Stomach (tissue), 4 donors: ENCODE results near the gene LTBP4.

Source experiments
- EP300 ChIP-seq: sonication (generic); formaldehyde crosslinking; IDR thresholded peaks from one replicate; pipeline ENCODE4 v1.6.1; 2017; ENCODE audit warnings: antibody characterized with exemption
- POLR2A ChIP-seq, 4 donors: fragments of 450-650 bp; IDR thresholded peaks; one replicate each; pipeline ENCODE4 v1.6.1; 2016; ENCODE audit warnings: antibody characterized with exemption in 4 of 4, control low read depth in 2 of 4, mild to moderate bottlenecking in 1 of 4, moderate library complexity in 1 of 4
- POLR2AphosphoS5 ChIP-seq, 3 donors: sonication (generic); formaldehyde crosslinking; IDR thresholded peaks; one replicate each; pipeline ENCODE4 v1.6.1; 2016; ENCODE audit warnings: antibody characterized with exemption in 3 of 3
- TF ChIP-seq, protein P1 (sequence below), 7 experiments: fragments of 450-650 bp in 4 of 7; fragments of 200-600 bp in 3 of 7; sonication (generic) in 3 of 7; IDR thresholded peaks; one replicate each; pipeline ENCODE4 v1.5.1; 2016 to 2019; ENCODE audit warnings: antibody characterized with exemption in 7 of 7, control low read depth in 2 of 7, mild to moderate bottlenecking in 1 of 7

DNA sequence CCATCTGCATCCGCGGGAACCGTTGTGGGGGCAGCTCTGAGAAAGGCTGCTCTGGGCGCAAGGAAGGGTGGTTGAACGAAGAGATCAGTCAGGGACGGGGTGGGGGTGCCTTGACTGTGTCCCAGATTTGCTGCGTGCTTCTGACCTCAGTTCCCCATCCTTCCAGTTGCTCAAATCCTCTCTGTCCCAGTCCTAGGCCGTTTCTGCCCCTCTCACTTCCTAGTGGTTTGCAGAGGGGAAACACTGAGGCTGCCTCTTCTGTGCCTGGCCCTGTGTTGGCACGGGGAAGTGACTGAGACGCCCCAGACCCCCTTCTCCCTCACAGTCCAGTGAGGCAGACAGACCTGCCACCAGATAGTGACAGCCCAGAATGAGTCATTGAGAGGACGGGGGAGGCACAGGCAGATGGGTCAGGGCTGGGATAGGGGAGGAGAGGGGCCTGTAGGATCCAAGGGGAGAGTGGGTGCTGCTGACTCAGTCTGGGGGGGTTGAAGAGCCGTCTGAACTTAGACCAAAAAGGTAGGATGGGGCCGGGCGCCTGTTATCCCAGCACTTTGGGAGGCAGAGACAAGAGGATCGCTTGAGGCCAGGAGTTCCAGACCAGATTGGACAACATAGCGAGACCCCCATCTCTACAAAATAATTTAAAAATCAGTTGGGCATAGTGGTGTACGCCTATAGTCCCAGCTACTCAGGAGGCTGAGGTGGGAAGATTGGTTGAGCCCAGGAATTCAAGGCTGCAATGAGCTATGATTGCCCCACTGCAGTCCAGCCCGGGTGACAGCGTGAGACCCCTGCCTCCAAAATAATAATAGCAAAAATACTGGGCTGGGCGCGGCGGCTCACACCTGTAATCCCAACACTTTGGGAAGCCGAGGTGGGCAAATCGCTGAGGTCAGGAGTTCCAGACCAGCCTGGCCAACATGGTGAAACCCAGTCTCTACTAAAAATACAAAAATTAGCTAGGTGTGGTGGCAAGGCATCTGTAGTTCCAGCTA lies 62.8 kb downstream of the LTBP4 start:
- TF ChIP-seq, protein P1, sequence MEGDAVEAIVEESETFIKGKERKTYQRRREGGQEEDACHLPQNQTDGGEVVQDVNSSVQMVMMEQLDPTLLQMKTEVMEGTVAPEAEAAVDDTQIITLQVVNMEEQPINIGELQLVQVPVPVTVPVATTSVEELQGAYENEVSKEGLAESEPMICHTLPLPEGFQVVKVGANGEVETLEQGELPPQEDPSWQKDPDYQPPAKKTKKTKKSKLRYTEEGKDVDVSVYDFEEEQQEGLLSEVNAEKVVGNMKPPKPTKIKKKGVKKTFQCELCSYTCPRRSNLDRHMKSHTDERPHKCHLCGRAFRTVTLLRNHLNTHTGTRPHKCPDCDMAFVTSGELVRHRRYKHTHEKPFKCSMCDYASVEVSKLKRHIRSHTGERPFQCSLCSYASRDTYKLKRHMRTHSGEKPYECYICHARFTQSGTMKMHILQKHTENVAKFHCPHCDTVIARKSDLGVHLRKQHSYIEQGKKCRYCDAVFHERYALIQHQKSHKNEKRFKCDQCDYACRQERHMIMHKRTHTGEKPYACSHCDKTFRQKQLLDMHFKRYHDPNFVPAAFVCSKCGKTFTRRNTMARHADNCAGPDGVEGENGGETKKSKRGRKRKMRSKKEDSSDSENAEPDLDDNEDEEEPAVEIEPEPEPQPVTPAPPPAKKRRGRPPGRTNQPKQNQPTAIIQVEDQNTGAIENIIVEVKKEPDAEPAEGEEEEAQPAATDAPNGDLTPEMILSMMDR (IDR thresholded peaks at IDR 0.05): no peak
- no peak for TF ChIP-seq POLR2A (IDR thresholded peaks at IDR 0.05)
- no peak for TF ChIP-seq EP300
- no peak for TF ChIP-seq POLR2AphosphoS5 (IDR thresholded peaks at IDR 0.05)
